Stomach (tissue), 4 donors: ENCODE data around the gene HEBP1.

Experiments
- EP300 ChIP-seq: sonication (generic); formaldehyde crosslinking; IDR thresholded peaks from one replicate; pipeline ENCODE4 v1.6.1; 2017; ENCODE audit warnings: antibody characterized with exemption
- POLR2A ChIP-seq, 4 donors: fragments of 450-650 bp; IDR thresholded peaks; one replicate each; pipeline ENCODE4 v1.6.1; 2016; ENCODE audit warnings: antibody characterized with exemption in 4 of 4, control low read depth in 2 of 4, mild to moderate bottlenecking in 1 of 4, moderate library complexity in 1 of 4
- TF ChIP-seq, protein P1 (sequence below), 7 experiments: fragments of 450-650 bp in 4 of 7; fragments of 200-600 bp in 3 of 7; sonication (generic) in 3 of 7; IDR thresholded peaks; one replicate each; pipeline ENCODE4 v1.5.1; 2016 to 2019; ENCODE audit warnings: antibody characterized with exemption in 7 of 7, control low read depth in 2 of 7, mild to moderate bottlenecking in 1 of 7

DNA sequence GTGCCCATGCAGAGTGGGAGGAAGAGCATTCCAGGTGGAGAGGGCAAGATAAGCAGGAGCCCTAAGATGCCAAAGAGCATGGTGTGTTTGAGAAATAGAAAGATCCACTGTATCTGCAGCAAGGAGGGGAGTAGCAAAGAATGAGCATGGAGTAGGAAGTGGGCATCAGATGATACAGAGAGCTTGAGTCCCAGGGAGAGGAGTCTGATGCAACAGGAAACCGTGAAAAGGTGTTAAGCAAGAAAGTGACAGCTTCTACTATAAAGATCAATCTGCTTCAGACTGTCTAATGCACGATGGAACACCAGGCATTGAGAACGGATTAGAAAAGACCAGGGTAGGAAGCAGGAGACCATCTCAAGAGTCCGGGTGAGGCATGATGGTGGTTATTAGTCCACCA lies 35.8 kb downstream of the HEBP1 start:
- TF ChIP-seq, protein P1, sequence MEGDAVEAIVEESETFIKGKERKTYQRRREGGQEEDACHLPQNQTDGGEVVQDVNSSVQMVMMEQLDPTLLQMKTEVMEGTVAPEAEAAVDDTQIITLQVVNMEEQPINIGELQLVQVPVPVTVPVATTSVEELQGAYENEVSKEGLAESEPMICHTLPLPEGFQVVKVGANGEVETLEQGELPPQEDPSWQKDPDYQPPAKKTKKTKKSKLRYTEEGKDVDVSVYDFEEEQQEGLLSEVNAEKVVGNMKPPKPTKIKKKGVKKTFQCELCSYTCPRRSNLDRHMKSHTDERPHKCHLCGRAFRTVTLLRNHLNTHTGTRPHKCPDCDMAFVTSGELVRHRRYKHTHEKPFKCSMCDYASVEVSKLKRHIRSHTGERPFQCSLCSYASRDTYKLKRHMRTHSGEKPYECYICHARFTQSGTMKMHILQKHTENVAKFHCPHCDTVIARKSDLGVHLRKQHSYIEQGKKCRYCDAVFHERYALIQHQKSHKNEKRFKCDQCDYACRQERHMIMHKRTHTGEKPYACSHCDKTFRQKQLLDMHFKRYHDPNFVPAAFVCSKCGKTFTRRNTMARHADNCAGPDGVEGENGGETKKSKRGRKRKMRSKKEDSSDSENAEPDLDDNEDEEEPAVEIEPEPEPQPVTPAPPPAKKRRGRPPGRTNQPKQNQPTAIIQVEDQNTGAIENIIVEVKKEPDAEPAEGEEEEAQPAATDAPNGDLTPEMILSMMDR (IDR thresholded peaks at IDR 0.05) = no peak
- TF ChIP-seq POLR2A (IDR thresholded peaks at IDR 0.05) (no peak), EP300 (no peak)
